Neutrophil (primary cell): Measurements from ENCODE around the gene HOXC12.

ENCODE experiments used
- H3K27ac ChIP-seq: fragments of 200-600 bp; sonication (generic); 2 replicates; pipeline ENCODE4 v1.5.1; 2016; ENCODE audit warnings: mild to moderate bottlenecking, moderate library complexity
- H3K27me3 ChIP-seq: fragments of 200-600 bp; sonication (generic); 2 replicates; pipeline ENCODE4 v1.6.0; 2016; ENCODE audit warnings: mild to moderate bottlenecking
- H3K36me3 ChIP-seq: fragments of 200-600 bp; sonication (generic); 2 replicates; pipeline ENCODE4 v1.5.1; 2017
- H3K4me1 ChIP-seq, 2 experiments: fragments of 200-600 bp in 1 of 2; sonication (generic) in 1 of 2; 1 replicate in 1 of 2; 2 replicates in 1 of 2; pipeline versions ENCODE4 v1.5.1 to v1.6.1; 2013 to 2016; ENCODE audit warnings: low read depth in 1 of 2, low read length in 1 of 2, mild to moderate bottlenecking in 1 of 2, moderate library complexity in 1 of 2; ENCODE audit not compliant: control insufficient read depth in 1 of 2, insufficient read depth in 1 of 2
- H3K4me3 ChIP-seq, 2 experiments: fragments of 200-600 bp in 1 of 2; sonication (generic) in 1 of 2; 1 replicate in 1 of 2; 2 replicates in 1 of 2; pipeline ENCODE4 v1.5.1; 2013 to 2016; ENCODE audit warnings: low read depth in 1 of 2, low read length in 1 of 2, mild to moderate bottlenecking in 1 of 2, moderate library complexity in 1 of 2
- H3K9me3 ChIP-seq: fragments of 200-600 bp; sonication (generic); 2 replicates; pipeline ENCODE4 v1.5.1; 2016
- CTCF ChIP-seq: fragments of 200-600 bp; sonication (generic); IDR thresholded peaks from 2 replicates; pipeline ENCODE4 v1.5.1; 2016; ENCODE audit warnings: antibody characterized with exemption

The HOXC12 gene

GRCh38 chr12:53994264-53995001, 39.7 kb downstream of the HOXC12 start:
- H3K27ac ChIP-seq = no peak overlapping the region
- H3K4me3 ChIP-seq = no peak overlapping the region
- no peaks in the 10 kb centered on the region for H3K9me3 ChIP-seq
- TF ChIP-seq CTCF = no peak
- peaks cover 15 to 19% of the 10 kb centered on the region in 2 experiments for H3K4me1 ChIP-seq
- no peaks in the 10 kb centered on the region for H3K36me3 ChIP-seq
- peaks cover 100% of the 10 kb centered on the region for H3K27me3 ChIP-seq

- no peak for TF ChIP-seq CTCF
- Histone ChIP-seq H3K4me1 (peaks cover 15 to 24% of the 10 kb centered on the region in 2 experiments), H3K27ac (no peak overlapping the region), H3K9me3 (no peaks in the 10 kb centered on the region), H3K4me3 (peak overlapping the region in 1 of 2 experiments; percentile 53), H3K27me3 (peaks cover 100% of the 10 kb centered on the region), H3K36me3 (no peaks in the 10 kb centered on the region)
Measured at GRCh38 chr12:53995002-53995377, 40.3 kb downstream of the HOXC12 start.

GRCh38 chr12:53995378-53996239, 40.9 kb downstream of the HOXC12 start:
- peaks cover 15 to 30% of the 10 kb centered on the region in 2 experiments for H3K4me1 ChIP-seq
- peaks cover 100% of the 10 kb centered on the region for H3K27me3 ChIP-seq
- no peak for TF ChIP-seq CTCF

GRCh38 chr12:53996240-53997203, 41.8 kb downstream of the HOXC12 start:
- Histone ChIP-seq H3K27me3 (peaks cover 100% of the 10 kb centered on the region), H3K36me3 (no peaks in the 10 kb centered on the region), H3K9me3 (no peaks in the 10 kb centered on the region), H3K27ac (no peak overlapping the region), H3K4me1 (peaks cover 15 to 30% of the 10 kb centered on the region in 2 experiments), H3K4me3 (peak overlapping the region; percentile 37 to 53)
- no peak for TF ChIP-seq CTCF

More at GRCh38 chr12:53995378-53996239, 40.9 kb downstream of the HOXC12 start:
- H3K4me3 ChIP-seq = peak overlapping the region; percentile 37 to 53
- no peak overlapping the region for H3K27ac ChIP-seq
- no peaks in the 10 kb centered on the region for H3K36me3 ChIP-seq
- no peaks in the 10 kb centered on the region for H3K9me3 ChIP-seq
